ENCODE measurements around the gene MRPL57. TPM values are rescaled to one million over a fixed set of nuclear protein-coding genes. Genes with fewer than 3 reads are reported as not detected.
"Not testable (repeated sequence)": the region's sequence is repeated elsewhere in the genome, so short reads cannot be mapped to it uniquely, and the experiment has no call there.

Gene MRPL57
- total RNA-seq, 4 donors from 2014 or later = 32.1 to 53.8 (median 47.6) TPM

GRCh38 chr13:21164631-21165030, 11.8 kb upstream of the MRPL57 start:
- ATAC-seq (no peak), DNase-seq (no peak)
- Histone ChIP-seq H3K4me3 (no peak overlapping the region), H3K9me3 (no peaks in the 10 kb centered on the region), H3K36me3 (no peaks in the 10 kb centered on the region), H3K4me1 (no peaks in the 10 kb centered on the region), H3K27ac (no peak overlapping the region), H3K27me3 (no peaks in the 10 kb centered on the region)
- intact Hi-C loops (cut with DNase I; ENCODE audit: low total_unique reads) = no loop called here
- in situ Hi-C loops (cut with MboI; ENCODE audit: low sequenced_read_pairs in 4 of 4) = no loop called here
- TF ChIP-seq, protein P1, sequence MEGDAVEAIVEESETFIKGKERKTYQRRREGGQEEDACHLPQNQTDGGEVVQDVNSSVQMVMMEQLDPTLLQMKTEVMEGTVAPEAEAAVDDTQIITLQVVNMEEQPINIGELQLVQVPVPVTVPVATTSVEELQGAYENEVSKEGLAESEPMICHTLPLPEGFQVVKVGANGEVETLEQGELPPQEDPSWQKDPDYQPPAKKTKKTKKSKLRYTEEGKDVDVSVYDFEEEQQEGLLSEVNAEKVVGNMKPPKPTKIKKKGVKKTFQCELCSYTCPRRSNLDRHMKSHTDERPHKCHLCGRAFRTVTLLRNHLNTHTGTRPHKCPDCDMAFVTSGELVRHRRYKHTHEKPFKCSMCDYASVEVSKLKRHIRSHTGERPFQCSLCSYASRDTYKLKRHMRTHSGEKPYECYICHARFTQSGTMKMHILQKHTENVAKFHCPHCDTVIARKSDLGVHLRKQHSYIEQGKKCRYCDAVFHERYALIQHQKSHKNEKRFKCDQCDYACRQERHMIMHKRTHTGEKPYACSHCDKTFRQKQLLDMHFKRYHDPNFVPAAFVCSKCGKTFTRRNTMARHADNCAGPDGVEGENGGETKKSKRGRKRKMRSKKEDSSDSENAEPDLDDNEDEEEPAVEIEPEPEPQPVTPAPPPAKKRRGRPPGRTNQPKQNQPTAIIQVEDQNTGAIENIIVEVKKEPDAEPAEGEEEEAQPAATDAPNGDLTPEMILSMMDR (IDR thresholded peaks at IDR 0.05 in 4 of 5, conservative IDR thresholded peaks at IDR 0.05 in 1 of 5) = no peak
- no peak for TF ChIP-seq POLR2A (IDR thresholded peaks at IDR 0.05)

DNA sequence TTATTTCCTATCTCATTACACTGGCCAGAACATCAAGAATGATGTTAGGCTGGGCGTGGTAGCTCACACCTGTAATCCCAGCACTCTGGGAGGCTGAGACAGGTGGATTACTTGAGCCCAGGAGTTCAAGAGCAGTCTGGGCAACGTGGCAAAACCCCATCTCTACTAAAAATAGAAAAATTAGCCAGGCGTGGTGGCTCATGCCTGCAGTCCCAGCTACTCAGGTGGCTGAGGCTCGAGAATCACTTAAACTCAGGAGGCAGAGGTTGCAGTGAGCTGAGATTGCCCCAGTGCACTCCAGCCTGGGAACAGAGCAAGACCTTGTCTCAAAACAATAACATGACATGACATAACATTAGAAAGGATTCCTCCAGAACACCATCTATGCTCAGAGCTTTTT, 10.9 kb upstream of the MRPL57 start:
- H3K36me3 ChIP-seq; DNase-seq; H3K27me3 ChIP-seq; H3K9me3 ChIP-seq; H3K27ac ChIP-seq; intact Hi-C loops (cut with DNase I; ENCODE audit: low total_unique reads); H3K4me3 ChIP-seq; H3K4me1 ChIP-seq; ATAC-seq; in situ Hi-C loops (cut with MboI; ENCODE audit: low sequenced_read_pairs in 4 of 4): not testable (repeated sequence)

- no peak for ATAC-seq
- H3K9me3 ChIP-seq = no peaks in the 10 kb centered on the region
- intact Hi-C loops (cut with DNase I; ENCODE audit: low total_unique reads) (no loop called here), in situ Hi-C loops (cut with MboI; ENCODE audit: low sequenced_read_pairs in 4 of 4) (no loop called here)
- no peak for TF ChIP-seq POLR2A (IDR thresholded peaks at IDR 0.05)
- TF ChIP-seq, protein P1 (IDR thresholded peaks at IDR 0.05 in 4 of 5, conservative IDR thresholded peaks at IDR 0.05 in 1 of 5) = no peak
- no peak overlapping the region for H3K4me3 ChIP-seq
- no peaks in the 10 kb centered on the region for H3K27me3 ChIP-seq
- H3K4me1 ChIP-seq = peaks cover 0 to 6% of the 10 kb centered on the region in 2 donors
- H3K27ac ChIP-seq = no peak overlapping the region
- H3K36me3 ChIP-seq = no peaks in the 10 kb centered on the region
- no peak for DNase-seq
These were observed 5.0 kb upstream of the MRPL57 start for GRCh38 chr13:21171420-21171819.

DNA sequence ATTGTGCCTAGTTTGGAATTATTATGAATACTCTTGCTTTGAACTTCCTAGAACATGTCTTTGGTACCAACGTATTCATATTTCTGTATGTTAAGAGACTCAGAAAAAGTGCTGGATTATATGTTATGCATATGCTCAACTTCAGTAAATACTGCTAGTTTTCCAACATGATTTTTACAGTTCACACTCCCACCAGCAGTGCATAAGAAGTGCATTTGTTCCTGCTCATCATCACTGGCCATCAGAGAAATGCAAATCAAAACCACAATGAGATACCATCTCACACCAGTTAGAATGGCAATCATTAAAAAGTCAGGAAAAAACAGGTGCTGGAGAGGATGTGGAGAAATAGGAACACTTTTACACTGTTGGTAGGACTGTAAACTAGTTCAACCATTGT, 2.7 kb upstream of the MRPL57 start:
- in situ Hi-C loops (cut with MboI; ENCODE audit: low sequenced_read_pairs in 4 of 4); ATAC-seq; DNase-seq; H3K27me3 ChIP-seq; H3K36me3 ChIP-seq; intact Hi-C loops (cut with DNase I; ENCODE audit: low total_unique reads); H3K27ac ChIP-seq; H3K9me3 ChIP-seq; H3K4me3 ChIP-seq: not testable (repeated sequence)
- peaks cover 12 to 21% of the 10 kb centered on the region in 2 donors for H3K4me1 ChIP-seq

DNA sequence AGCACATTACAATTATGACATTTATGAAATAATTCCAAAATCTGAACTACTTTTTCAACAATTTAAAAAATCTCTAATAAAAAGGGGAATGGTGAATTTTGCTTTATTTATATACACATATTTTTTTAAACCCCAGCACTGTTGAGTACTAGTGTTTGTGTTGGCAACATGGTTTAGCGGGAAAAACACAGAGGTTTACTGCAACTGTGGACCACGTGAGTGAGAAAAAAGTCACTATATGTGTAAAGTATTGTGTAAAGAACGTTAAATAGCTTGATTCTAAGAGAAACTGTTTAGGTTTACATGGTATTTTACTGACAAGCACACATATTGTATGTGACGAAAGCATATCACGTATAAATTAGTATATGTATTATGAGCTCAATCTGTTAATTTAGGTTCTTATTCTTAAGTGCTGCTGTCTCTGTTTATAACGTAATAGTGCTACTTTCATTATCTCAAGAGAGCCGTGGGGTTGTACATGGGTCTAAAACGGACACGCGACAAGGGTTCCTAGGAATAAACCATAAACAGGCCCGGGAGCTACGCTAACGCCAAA, 723 bp upstream of the MRPL57 start:
- peak overlapping the region; percentile 71 to 97 (median 84) for H3K4me3 ChIP-seq
- no peak for TF ChIP-seq POLR2A (IDR thresholded peaks at IDR 0.05)
- TF ChIP-seq, protein P1 (IDR thresholded peaks at IDR 0.05 in 4 of 5, conservative IDR thresholded peaks at IDR 0.05 in 1 of 5) = no peak
- no peak for ATAC-seq
- no peaks in the 10 kb centered on the region for H3K36me3 ChIP-seq
- peak overlapping the region in 3 of 4 donors; percentile 87 to 95 (median 88) for H3K27ac ChIP-seq
- DNase-seq = no peak
- intact Hi-C loops (cut with DNase I; ENCODE audit: low total_unique reads) (loop anchor here (2.0 to 5.0 kb wide), 2 partner anchors 233 to 302 kb away; no protein-coding TSS in a partner anchor), in situ Hi-C loops (cut with MboI; ENCODE audit: low sequenced_read_pairs in 4 of 4) (no loop called here)
- no peaks in the 10 kb centered on the region for H3K27me3 ChIP-seq
- H3K9me3 ChIP-seq = no peaks in the 10 kb centered on the region
- H3K4me1 ChIP-seq = peaks cover 12 to 21% of the 10 kb centered on the region in 2 donors

- Histone ChIP-seq H3K4me3 (peak overlapping the region; percentile 71 to 97 (median 84)), H3K4me1 (peaks cover 12 to 21% of the 10 kb centered on the region in 2 donors), H3K27me3 (no peaks in the 10 kb centered on the region), H3K36me3 (no peaks in the 10 kb centered on the region), H3K27ac (peak overlapping the region; percentile 87 to 95 (median 92)), H3K9me3 (no peaks in the 10 kb centered on the region)
- peak in 1 of 2 donors; percentile 60 for ATAC-seq
- TF ChIP-seq, protein P1 (IDR thresholded peaks at IDR 0.05 in 4 of 5, conservative IDR thresholded peaks at IDR 0.05 in 1 of 5) = no peak
- TF ChIP-seq POLR2A (IDR thresholded peaks at IDR 0.05) = no peak
- no peak for DNase-seq
- in situ Hi-C loops (cut with MboI; ENCODE audit: low sequenced_read_pairs in 4 of 4) (no loop called here), intact Hi-C loops (cut with DNase I; ENCODE audit: low total_unique reads) (loop anchor here (2.0 to 5.0 kb wide), 2 partner anchors 234 to 300 kb away; no protein-coding TSS in a partner anchor)
These were observed 475 bp downstream of the MRPL57 start for GRCh38 chr13:21176982-21177284.
